Vagina (tissue), 2 donors: Measurements from ENCODE around the gene LILRB3. TPM values are rescaled to one million over a fixed set of nuclear protein-coding genes. Genes with fewer than 3 reads are reported as not detected.
"Not testable (repeated sequence)": the region's sequence is repeated elsewhere in the genome, so short reads cannot be mapped to it uniquely, and the experiment has no call there.

Experiments used
- DNase-seq, 2 donors: peaks; one replicate each; pipeline ENCODE4 v3.0.0-alpha.2; 2017; ENCODE audit errors: extremely low spot score in 2 of 2
- H3K27ac ChIP-seq: fragments of 200-600 bp; sonication (generic); one replicate; pipeline ENCODE4 v1.5.1; 2019
- H3K27me3 ChIP-seq: fragments of 200-600 bp; sonication (generic); one replicate; pipeline ENCODE4 v1.5.1; 2019
- H3K36me3 ChIP-seq, 2 donors: fragments of 200-600 bp; sonication (generic); one replicate each; pipeline ENCODE4 v1.5.1; 2017 to 2019
- H3K4me1 ChIP-seq: fragments of 200-600 bp; sonication (generic); one replicate; pipeline ENCODE4 v1.5.1; 2019
- H3K4me3 ChIP-seq, 2 donors: fragments of 200-600 bp; sonication (generic); 1 replicate in 1 of 2; 2 replicates in 1 of 2; pipeline ENCODE4 v1.5.1; 2016 to 2019
- H3K9me3 ChIP-seq: fragments of 200-600 bp; sonication (generic); one replicate; pipeline ENCODE4 v1.5.1; 2019
- POLR2A ChIP-seq, 2 donors: fragments of 450-650 bp; IDR thresholded peaks; one replicate each; pipeline ENCODE4 v1.6.1; 2017; ENCODE audit warnings: antibody characterized with exemption in 2 of 2, mild to moderate bottlenecking in 2 of 2, moderate library complexity in 2 of 2
- POLR2AphosphoS5 ChIP-seq, 2 donors: sonication (generic); formaldehyde crosslinking; IDR thresholded peaks; one replicate each; pipeline ENCODE4 v1.9.0; 2017; ENCODE audit warnings: antibody characterized with exemption in 2 of 2, mild to moderate bottlenecking in 2 of 2, low read depth in 1 of 2; ENCODE audit not compliant: insufficient read depth in 1 of 2
- intact Hi-C: fragments of 100-400 bp; cut with DNase I; formaldehyde crosslinking; loops from one replicate; pipeline ENCODE4 v1.15.1; 2023
- total RNA-seq: library from RNA; depleted of rRNA; stranded (reverse); fragments of >200 nt; gene quantifications from one replicate; pipeline ENCODE4 v1.2.3, GENCODE V29; 2016
- TF ChIP-seq, protein P1 (sequence below), 3 experiments: fragments of 450-650 bp in 2 of 3; fragments of 200-600 bp in 1 of 3; sonication (generic) in 1 of 3; IDR thresholded peaks; one replicate each; pipeline ENCODE4 v1.5.1; 2017 to 2019; ENCODE audit warnings: antibody characterized with exemption in 3 of 3, mild to moderate bottlenecking in 2 of 3, moderate library complexity in 2 of 3

Gene LILRB3
- total RNA-seq, result 20.4 TPM

DNA sequence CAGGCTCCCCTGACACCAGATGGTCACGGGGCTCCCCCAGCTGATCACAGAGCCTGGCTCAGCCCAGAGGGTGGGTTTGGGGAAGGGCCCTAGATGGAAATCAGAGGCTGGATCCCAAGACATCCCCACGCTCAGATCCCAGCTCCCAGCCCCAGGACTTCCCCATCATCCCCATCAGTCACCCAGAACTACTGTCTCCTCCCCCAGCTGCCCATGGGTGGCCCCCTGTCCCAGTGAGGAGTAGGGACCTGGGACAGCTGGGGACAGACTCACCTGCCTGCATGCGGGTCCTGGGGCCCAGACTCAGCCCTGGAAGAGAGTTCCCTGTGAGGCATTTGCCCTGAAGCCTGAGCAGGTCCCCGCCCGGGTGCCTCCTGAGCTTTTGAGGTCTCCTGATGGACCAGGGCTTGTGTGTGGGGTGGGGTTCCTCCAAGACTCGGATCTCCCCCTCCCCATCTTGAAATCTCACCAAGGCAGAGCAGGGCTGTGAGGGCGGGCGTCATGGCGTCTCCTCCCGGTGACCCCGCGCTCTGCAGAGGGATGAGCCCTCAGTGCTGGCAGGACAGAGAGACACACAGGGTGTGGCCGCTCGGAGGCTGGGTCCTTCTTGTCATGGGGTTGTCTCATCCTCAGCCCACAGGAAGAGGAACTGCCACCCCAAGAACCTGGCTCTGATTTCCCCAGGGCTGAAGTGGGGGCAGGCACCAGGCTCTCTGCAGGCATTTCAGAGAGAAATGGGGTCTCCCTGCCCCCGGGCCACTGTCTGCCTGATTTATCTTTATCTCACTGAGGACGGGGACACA is at the start of gene LILRB3:
Gene LILRB3 (minus strand): TSS at position 534 of the 803 bp plus-strand sequence. CDS start 31 bp downstream, at position 503.
- intact Hi-C loops, H3K27me3 ChIP-seq, H3K9me3 ChIP-seq, H3K27ac ChIP-seq, DNase-seq, H3K4me1 ChIP-seq, H3K36me3 ChIP-seq, H3K4me3 ChIP-seq: not testable (repeated sequence)

- not testable (repeated sequence) for H3K4me1 ChIP-seq, H3K9me3 ChIP-seq, H3K27me3 ChIP-seq, H3K4me3 ChIP-seq, DNase-seq, H3K36me3 ChIP-seq, H3K27ac ChIP-seq
- intact Hi-C loops, result loop anchor here (5.0 kb wide), 1 partner anchor 285 kb away; no protein-coding TSS in a partner anchor
These were observed 49.4 kb upstream of the LILRB3 start for GRCh38 chr19:54272181-54272580.

GRCh38 chr19:54271587-54271986 is 48.8 kb upstream of the LILRB3 start:
- H3K27ac ChIP-seq, H3K9me3 ChIP-seq, DNase-seq, H3K4me1 ChIP-seq, H3K36me3 ChIP-seq, H3K27me3 ChIP-seq, H3K4me3 ChIP-seq: not testable (repeated sequence)
- intact Hi-C loops, result loop anchor here (5.0 kb wide), 1 partner anchor 284 kb away; no protein-coding TSS in a partner anchor

- Histone ChIP-seq H3K36me3 (no peaks in the 10 kb centered on the region), H3K27me3 (no peaks in the 10 kb centered on the region), H3K9me3 (no peaks in the 10 kb centered on the region), H3K4me3 (no peak overlapping the region), H3K4me1 (no peaks in the 10 kb centered on the region), H3K27ac (no peak overlapping the region)
- TF ChIP-seq, protein P1, sequence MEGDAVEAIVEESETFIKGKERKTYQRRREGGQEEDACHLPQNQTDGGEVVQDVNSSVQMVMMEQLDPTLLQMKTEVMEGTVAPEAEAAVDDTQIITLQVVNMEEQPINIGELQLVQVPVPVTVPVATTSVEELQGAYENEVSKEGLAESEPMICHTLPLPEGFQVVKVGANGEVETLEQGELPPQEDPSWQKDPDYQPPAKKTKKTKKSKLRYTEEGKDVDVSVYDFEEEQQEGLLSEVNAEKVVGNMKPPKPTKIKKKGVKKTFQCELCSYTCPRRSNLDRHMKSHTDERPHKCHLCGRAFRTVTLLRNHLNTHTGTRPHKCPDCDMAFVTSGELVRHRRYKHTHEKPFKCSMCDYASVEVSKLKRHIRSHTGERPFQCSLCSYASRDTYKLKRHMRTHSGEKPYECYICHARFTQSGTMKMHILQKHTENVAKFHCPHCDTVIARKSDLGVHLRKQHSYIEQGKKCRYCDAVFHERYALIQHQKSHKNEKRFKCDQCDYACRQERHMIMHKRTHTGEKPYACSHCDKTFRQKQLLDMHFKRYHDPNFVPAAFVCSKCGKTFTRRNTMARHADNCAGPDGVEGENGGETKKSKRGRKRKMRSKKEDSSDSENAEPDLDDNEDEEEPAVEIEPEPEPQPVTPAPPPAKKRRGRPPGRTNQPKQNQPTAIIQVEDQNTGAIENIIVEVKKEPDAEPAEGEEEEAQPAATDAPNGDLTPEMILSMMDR (IDR thresholded peaks at IDR 0.05), result no peak
- TF ChIP-seq POLR2A (IDR thresholded peaks at IDR 0.05) (no peak), POLR2AphosphoS5 (IDR thresholded peaks at IDR 0.05; ENCODE audit: insufficient read depth in 1 of 2, low read depth in 1 of 2) (no peak)
- DNase-seq, result no peak
- intact Hi-C loops, result loop anchor here (5.0 kb wide), 1 partner anchor 284 kb away; no protein-coding TSS in a partner anchor
These were observed 48.3 kb upstream of the LILRB3 start for GRCh38 chr19:54271106-54271505.

- no peaks in the 10 kb centered on the region for H3K27me3 ChIP-seq
- H3K4me3 ChIP-seq, result no peak overlapping the region
- no peak overlapping the region for H3K27ac ChIP-seq
- DNase-seq, result no peak
- H3K36me3 ChIP-seq, result no peaks in the 10 kb centered on the region
- no peaks in the 10 kb centered on the region for H3K9me3 ChIP-seq
- intact Hi-C loops, result no loop called here
- no peaks in the 10 kb centered on the region for H3K4me1 ChIP-seq
- TF ChIP-seq POLR2A (IDR thresholded peaks at IDR 0.05), result no peak
- TF ChIP-seq, protein P1 (IDR thresholded peaks at IDR 0.05), result no peak
- no peak for TF ChIP-seq POLR2AphosphoS5 (IDR thresholded peaks at IDR 0.05; ENCODE audit: insufficient read depth in 1 of 2, low read depth in 1 of 2)
These were observed 46.1 kb upstream of the LILRB3 start for GRCh38 chr19:54268936-54269335.

DNA sequence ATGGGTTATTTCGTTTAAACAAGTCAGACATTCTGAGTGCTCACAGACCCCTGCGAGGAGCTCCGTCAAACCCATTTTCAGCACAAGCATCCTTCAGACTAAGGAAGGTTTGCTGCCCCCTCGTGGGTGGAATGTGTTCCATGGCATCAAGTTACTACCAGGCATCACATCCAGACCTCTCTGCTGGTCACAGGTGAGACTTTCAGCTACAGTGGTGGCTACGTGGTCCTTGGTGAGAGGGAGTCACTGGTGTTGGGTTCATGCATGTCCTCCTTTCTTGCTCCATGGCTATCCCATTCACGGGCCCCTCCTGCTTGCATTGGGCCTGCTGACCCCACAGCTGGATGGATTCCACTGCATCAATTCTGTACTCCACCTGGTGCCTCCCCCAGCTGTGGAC is 43.3 kb upstream of the LILRB3 start:
- Histone ChIP-seq H3K9me3 (no peaks in the 10 kb centered on the region), H3K36me3 (no peaks in the 10 kb centered on the region), H3K27ac (no peak overlapping the region), H3K4me1 (no peaks in the 10 kb centered on the region), H3K27me3 (no peaks in the 10 kb centered on the region), H3K4me3 (no peak overlapping the region)
- intact Hi-C loops, result no loop called here
- peak in 1 of 2 donors; percentile 67 for DNase-seq
- TF ChIP-seq POLR2AphosphoS5 (IDR thresholded peaks at IDR 0.05; ENCODE audit: insufficient read depth in 1 of 2, low read depth in 1 of 2) (no peak), POLR2A (IDR thresholded peaks at IDR 0.05) (no peak)
- TF ChIP-seq, protein P1 (IDR thresholded peaks at IDR 0.05), result peak in 2 of 3 experiments; percentile 20 to 36
